ENCODE results near the gene PSMD1.

- no peak for TF ChIP-seq EZH2phosphoT487 (IDR thresholded peaks at IDR 0.05; ENCODE audit: insufficient read depth, low read depth)
- no peak for TF ChIP-seq EZH2 (IDR thresholded peaks at IDR 0.05; ENCODE audit: insufficient read depth, poor library complexity, severe bottlenecking)
Measured at GRCh38 chr2:231034291-231034882, 22.3 kb upstream of the PSMD1 start.

All from GM23248 (cell line).